Cardiac septum (tissue), 1 donor: ENCODE measurements around the gene DNAJC11. TPM values are rescaled to one million over a fixed set of nuclear protein-coding genes. Genes with fewer than 3 reads are reported as not detected.

Source experiments
- DNase-seq: peaks from one replicate; pipeline ENCODE4 v3.0.0-alpha.2; 2020; ENCODE audit warnings: low spot score
- intact Hi-C: fragments of 100-400 bp; cut with DNase I; formaldehyde crosslinking; loops from one replicate; pipeline ENCODE4 v1.14.0; 2022
- total RNA-seq: library from RNA; stranded (reverse); fragmentation: NEBNext Ultra II Directional; extraction: Animal tissue kit (Norgen Biotek cat#: 25700); gene quantifications from one replicate; pipeline ENCODE4 v1.2.1, GENCODE V29; 2021
- donor health status: DM: no; HTN: no; CAD: no.

Gene DNAJC11
- total RNA-seq, 1 donor from 2014 or later: 49.4 TPM

DNA sequence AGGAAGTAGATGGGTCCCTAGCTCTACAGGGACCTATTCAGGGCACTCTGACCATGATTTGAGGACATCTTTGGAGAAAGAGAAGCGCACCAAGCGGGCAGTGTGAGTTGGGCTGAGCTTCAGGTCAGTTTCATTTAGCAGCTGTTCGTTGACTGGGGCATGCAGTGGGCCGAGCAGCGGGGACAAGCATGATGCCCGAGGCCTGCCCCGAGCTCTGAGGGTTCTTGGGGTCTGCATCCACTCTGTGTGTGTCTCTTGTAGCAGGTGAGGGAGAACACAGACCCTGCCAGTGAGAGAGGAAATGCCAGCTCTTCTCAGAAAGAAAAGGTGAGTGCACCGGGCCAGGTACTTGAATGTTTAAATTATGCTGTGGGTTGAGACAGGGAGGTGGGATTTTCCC lies 71.6 kb downstream of the DNAJC11 start:
- DNase-seq: no peak
- intact Hi-C loops: no loop called here

DNA sequence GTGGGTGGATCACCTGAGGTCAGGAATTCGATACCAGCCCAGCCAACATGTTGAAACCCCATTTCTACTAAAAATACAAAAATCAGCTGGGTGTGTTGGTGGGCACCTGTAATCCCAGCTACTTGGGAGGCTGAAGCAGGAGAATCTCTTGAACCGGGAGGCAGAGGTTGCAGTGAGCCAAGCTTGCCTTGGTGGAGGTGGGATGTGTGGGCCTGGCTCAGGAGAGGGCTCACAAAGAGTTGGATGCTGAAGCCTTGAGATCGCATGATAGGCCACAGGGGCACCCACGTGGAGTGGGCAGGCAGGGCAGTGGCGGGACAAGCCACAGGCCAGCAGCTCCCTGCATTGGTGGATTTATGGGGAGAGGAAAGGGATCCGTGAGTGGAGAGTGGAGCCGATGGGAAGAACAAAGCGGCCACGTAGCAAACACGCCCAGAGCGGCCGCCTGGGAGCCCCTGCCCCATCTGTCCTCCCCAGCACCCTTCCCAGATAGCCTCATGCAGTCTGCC lies 72.6 kb downstream of the DNAJC11 start:
- no peak for DNase-seq
- intact Hi-C loops: loop anchor here (5.0 kb wide), 1 partner anchor 73 kb away; the partner anchor contains the start of gene DNAJC11

DNA sequence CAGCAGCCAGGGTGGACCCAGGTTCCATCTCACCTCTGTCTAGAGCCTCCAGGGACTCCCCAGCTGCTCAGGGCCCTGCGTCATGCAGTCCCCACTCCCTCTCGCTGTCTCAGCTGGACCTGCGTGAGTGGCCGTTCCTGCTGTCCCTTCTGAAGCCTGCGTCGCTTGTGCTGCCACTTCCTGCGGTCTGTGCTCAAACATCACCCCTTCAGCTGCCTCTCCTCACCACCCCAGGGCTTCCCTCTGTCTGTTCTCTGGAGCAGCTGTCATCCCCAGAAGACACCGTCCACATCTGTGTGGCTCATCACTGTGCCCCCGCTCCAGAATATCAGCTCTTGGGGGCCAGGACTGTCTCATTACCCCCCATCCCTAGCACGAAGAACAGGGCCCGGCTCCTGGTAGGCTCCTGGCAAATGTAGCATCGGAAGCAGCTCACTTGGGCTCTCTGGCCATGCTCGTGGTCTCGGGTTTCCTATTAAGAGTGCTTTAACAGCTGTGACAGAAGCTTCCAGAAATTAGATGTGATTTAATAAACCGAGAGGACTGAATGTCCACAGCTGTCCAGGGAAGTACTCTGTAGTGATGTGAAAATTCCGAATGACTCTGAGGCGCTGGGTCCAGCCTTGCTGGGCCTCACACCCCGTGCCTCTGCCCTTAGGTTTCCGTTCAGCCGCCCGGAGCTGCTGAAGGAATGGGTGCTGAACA lies 73.6 kb downstream of the DNAJC11 start:
- intact Hi-C loops: loop anchor here (5.0 kb wide), 1 partner anchor 74 kb away; the partner anchor contains the start of gene DNAJC11

DNA sequence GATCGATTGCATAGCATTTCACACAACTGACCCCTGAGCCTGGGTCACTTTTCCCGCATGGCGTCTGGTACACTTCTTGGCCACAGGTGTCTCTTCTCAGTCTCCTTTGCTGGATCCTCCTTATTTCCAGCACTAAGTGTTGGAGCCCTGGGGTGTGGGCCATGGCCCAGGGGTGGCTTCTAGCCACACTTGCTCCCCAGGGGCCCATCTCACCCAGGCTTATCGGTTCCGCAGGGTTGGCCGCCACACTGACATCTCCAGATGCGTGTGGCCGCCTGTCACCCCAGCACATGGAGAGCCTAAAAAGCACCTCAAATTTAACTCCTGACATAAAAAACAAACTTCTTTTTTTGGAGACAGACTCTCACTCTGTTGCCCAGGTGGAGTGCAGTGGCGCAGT lies 74.6 kb downstream of the DNAJC11 start:
- no peak for DNase-seq
- intact Hi-C loops: loop anchor here (5.0 kb wide), 1 partner anchor 75 kb away; the partner anchor contains the start of gene DNAJC11

More for the DNA sequence above, 73.6 kb downstream of the DNAJC11 start:
- no peak for DNase-seq

DNA sequence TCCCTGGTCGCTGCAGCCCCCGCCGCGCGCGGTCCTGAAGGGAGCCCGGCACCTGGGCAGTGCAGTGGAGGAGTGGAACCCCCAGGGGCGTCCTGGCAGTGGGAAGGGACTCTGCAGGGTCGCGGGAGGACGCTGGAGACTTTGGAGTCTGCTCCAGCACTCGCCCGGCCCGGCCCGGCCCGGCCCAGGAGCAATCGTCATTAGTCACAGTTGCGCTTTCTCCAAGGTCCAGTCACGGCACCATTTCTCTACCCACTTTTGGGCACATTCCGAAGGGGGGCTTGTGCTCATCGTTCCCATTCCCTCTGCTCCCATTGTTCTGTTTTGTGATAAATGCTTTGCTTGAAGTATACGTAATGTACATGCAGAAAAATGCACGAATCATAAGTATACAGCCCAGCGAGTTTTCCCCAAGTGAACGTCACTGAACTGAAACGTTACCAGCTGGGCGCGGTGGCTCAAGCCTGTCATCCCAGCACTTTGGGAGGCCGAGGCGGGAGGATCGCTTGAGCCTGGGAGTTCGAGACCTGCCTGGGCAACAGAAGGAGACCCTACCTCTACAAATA lies 75.9 kb downstream of the DNAJC11 start:
- intact Hi-C loops: loop anchor here (2.0 to 5.0 kb wide), 4 partner anchors 25 to 77 kb away; partner anchors contain the start of genes DNAJC11, NOL9, TAS1R1 and ZBTB48
- DNase-seq: no peak

DNA sequence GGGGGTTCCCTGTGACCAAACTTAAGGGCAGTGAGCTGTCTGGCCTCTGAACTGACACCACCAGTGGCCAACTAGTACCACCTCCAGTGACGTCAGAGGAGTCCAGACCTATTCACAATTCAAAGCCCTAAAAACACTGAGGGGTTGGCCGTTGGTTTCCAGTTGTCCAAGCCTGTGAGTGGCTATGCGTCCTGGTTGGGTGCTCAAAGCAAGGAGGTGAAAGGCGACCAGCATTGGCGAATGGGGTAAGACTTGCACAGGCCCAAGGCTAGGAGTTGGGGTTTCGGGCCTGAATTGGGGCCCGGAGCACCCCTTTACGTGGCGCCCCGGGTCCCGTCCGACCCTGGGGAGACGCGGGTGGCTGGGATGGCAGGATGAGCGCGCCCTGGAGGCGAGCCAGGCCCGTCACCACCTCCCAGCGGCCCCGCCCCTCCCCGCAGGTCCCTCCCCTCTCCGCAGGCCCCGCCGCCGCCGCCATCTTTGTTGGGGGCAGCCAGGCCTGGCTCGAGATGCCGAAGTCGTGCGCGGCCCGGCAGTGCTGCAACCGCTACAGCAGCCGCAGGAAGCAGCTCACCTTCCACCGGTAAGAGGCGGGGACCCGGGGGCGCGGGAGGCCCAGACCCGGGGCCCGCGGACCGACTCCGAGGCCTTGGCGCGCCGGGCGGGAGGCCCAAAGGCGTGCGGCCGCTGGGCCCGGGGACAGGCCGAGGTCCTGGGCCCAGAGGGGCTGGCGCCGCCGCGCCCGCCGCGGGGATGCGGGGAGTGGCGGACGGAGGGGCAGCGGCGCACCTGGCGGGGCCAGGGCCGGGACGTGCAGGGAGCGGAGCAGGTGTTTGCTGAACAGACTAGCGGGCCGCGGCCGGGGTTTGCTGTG lies 76.7 kb downstream of the DNAJC11 start, which contains the start of gene THAP3:
THAP3 (plus strand) TSS at position 159 of the 874 bp plus-strand sequence; CDS start at position 510, 351 bp downstream.
- intact Hi-C loops: loop anchor here (2.0 to 5.0 kb wide), 4 partner anchors 24 to 77 kb away; partner anchors contain the start of genes DNAJC11, NOL9, TAS1R1 and ZBTB48
- peak; percentile 95 for DNase-seq

DNA sequence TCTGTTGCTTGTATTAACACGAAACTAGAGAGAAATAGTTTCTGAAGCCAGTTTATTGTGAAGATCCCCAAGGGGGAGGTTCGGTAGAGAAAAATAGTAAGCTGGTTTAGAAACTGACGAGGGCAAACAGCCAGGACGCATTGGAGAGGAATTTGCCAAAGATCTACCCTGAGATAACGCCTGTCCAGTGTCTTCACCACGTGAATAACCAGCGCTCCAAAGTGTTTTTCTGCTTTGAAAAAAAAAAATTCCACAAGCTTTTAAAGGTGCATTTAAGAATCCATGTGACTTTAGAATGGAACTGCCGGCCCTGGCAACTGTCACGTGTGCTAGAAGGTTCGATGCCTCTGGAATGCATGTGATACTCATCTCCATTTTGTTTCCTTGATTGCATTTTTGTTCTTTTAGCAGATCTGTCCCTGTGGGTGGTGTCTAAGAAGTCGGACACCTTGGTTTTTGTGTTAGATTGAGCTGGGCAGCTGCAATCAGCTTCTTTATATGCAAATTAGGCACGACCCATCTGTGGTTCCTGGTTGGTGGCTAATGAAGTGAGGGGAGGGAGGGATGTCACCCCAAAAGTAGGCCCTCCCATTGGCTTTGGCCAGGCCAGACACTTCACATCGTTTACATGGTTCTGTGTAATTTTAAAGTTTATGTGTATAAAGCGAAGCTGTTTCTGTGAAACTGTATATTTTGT lies 78.2 kb downstream of the DNAJC11 start:
- intact Hi-C loops: no loop called here
- no peak for DNase-seq

DNA sequence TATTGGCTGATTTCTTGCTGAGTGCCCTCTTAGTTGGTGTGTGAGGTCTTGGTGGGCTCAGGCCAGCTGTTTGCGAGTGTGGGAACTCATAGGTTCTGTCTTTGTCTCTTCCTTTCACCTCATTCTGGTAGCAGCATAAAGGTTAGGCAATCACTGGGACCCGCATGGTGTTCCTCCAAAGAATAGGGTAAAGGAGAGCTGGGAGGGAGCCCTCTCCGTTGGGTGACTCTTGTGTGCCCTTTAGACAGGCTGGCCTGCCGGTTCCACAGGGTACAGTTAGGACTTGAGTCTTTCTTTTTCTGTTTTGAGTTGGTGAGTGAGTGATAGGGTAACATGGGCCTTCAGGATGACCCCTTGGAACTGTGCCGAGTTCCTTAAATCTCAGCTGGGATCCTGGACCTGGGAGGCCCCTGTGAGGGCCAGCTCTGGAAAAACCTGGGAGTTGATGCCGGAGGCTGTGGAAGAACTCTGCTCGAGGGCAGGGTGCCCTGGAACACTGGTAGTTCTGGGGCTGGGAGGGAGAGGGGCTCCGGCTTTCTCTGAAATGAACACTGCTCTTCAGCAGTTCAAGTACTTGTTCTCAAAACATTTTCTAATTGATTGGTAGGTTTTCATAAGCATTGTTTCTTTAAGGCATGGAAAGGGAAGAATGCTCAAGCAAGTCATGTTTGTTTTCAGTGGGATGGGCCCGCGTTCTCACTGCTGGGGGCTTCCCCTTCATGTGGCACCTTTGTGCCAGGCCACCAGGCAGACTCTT lies 79.0 kb downstream of the DNAJC11 start:
- DNase-seq: no peak
- intact Hi-C loops: no loop called here

DNA sequence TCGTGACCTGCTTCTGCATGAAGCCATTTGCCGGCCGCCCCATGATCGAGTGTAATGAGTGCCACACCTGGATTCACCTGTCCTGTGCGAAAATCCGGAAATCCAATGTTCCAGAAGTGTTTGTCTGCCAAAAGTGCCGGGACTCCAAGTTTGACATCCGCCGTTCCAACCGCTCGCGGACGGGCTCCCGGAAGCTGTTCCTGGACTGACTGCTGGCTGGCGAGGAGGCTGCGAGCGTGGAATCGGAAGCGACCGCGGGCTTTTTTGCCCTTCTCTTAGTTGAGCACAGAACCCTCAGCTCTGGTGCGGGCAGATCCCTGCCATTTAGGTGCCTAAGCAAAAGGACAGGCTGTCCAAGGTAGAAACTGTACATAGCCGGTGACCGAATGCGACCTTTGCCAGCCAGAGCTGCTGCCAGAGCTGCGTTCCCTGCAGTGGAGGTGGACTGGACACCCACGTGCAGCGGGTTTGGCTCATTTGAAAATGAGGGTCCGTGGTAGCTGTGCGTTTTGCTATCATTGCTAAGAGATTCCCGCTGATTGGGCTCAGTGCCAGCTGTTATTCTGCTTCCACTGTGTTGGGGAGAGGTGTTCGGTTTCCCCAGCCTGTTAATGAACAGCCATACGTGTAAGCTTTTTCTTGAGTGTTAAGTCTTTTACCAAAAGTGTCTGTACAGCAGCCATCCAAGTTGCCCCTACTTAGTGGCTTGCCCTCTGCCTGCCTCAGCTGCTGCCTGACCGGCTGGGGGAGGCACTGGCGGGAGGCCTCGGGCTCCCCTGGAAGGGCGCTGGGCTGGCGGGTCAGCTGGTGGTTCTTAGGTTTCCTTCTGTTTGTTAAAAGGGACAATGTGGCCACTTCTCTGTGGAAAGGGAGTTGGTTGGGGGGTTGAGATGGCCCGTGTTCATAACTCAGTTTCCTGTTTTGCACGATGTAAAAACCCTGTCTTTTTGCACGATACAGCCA lies 79.9 kb downstream of the DNAJC11 start:
- intact Hi-C loops: no loop called here
- no peak for DNase-seq

DNA sequence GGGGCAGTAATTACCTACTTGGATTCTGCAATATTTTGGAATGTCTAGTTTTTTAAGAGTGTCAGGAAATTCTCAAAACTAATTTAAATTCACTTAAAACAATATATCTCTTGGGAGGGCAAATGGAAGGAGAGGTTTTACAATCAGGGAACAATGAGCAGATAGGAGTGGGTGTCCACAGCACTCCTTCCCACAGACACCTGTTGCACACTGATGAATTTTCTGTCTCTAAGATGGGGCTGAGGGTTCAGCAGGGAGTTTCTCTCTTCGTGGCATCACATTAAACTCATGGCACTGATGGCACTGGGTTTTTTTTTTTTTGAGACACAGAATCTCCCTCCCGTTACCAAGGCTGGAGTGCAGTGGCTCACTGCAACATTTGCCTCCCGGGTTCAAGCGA lies 82.6 kb downstream of the DNAJC11 start:
- intact Hi-C loops: loop anchor here (10.0 kb wide), 1 partner anchor 166 kb away; the partner anchor contains the start of gene CAMTA1
- DNase-seq: no peak

DNA sequence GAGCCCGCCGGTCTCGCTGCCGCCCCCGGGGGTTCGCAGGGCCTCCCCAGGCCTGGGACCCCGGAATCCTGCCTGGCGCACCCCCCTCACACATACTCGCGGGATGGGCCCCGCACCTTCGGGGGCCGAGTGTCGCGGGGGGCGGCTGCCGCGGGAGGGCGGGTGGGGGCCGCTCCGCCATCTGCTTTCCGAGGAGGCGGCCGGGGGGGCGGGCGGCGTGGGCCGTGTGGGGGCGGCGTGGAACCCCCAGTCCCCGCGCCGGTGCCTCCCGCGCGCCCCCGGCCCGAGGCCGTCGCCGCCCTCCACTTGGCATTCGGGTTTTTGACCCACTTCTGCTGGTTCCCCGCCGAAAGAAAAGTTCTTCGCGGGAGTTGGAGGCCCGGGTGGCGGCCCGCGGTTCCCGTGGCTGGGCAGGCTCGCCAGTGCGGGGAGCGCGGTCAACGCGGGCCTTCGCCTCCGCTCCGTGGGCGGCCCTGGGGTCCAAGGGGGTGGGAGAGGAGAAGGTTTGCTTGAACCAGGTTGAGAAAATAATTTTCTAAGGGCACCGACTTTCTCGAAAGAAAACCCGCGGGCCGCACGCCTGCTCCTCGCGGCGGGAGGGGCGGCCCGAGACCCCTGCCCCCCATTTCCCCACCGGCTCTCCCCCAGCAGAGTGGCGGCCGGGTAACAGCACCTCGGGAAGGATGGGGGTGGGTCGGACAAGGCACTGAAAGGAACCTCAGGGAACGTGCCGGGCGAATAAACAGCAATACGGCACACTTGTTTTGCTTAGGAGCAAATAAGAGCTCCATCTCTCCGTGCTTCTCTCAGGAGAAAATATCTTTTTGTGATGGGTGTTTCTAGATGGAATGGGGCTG lies 86.5 kb downstream of the DNAJC11 start:
- intact Hi-C loops: loop anchor here (1.0 to 10.0 kb wide), 2 partner anchors 34 to 170 kb away; partner anchors contain the start of gene CAMTA1
- no peak for DNase-seq

DNA sequence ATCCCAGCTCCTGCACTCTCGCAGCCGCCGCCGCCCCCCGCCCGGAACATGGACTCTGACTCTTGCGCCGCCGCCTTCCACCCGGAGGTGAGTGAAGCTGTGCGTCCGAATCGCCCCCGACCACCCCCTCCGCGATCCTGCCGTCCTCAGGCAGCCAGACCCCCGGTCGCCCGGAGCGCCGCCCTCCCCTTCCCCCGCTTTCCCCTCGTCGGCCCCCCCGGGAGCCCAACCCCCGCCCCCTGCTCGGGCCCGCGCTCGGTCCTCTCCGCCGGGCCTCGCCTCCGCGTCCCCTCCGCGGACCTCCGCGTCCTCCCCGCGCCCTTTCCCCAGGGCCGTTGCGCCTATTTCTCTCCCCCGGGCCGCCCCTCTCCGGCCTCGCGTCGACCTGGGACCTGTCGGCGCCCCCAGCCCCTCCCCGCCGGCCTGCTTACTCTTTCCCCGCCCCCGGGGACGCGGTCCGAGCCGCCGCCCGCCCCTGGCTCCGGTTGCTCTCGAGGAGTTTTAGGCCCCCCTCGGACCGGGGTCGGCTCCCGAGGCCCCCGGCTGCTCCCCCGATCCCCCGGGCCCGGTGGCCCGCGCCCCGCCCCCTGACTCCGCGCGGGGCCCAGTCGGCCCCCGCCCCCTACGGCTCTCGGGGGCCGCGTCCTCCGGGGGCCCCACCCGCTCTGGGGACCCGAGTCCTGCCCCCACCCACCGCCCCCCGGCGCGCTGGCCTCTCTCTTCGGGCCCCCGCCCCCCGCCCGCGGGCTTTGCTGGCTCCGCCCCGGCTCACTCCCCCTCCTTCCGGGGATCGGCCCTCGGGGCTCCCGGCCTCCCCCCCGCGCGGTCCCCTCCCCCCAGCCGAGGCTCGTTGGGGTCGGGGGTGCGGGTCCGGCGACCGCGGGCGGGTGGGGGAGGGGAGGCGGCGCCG lies 87.3 kb downstream of the DNAJC11 start:
- intact Hi-C loops: loop anchor here (10.0 kb wide), 1 partner anchor 171 kb away; the partner anchor contains the start of gene CAMTA1
- DNase-seq: peak; percentile 82

DNA sequence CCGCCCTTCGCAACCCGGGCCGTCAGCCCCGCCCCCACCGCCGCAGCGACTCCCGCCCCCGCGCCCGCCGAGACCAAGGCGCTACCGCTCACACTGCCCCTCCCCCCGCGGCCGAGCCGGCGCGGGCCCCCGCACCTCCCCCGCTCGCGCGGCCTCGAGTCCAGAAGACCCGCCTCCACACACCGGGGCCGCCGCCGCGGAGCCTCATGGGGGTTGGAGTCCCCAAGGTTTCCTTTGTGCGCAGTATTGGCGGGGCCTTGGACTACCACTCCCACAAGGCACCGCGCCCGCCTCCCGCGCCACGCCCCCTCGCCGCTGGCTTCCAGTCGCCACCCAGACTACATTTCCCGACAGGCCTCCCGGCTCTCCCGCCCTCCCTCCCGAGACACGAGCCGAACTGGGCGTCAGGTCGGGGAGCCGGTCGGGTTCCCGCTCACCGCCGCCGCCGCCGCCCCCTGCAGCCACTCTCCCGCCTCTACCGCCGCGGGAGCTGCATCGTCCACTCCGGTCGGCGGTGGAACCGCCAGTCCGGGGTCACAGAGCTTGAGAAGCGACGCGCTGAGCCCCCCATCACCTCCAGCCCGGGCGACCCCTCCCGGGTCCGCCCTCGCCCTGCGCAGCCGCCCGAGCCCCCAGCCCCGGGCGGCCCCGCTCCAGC lies 88.1 kb downstream of the DNAJC11 start, which contains the start of gene PHF13:
PHF13 (plus strand) TSS at position 371 of the 658 bp plus-strand sequence. CDS start 336 bp downstream, outside the sequence.
- intact Hi-C loops: loop anchor here (1.0 to 10.0 kb wide), 2 partner anchors 10 to 171 kb away; partner anchors contain the start of gene CAMTA1

DNA sequence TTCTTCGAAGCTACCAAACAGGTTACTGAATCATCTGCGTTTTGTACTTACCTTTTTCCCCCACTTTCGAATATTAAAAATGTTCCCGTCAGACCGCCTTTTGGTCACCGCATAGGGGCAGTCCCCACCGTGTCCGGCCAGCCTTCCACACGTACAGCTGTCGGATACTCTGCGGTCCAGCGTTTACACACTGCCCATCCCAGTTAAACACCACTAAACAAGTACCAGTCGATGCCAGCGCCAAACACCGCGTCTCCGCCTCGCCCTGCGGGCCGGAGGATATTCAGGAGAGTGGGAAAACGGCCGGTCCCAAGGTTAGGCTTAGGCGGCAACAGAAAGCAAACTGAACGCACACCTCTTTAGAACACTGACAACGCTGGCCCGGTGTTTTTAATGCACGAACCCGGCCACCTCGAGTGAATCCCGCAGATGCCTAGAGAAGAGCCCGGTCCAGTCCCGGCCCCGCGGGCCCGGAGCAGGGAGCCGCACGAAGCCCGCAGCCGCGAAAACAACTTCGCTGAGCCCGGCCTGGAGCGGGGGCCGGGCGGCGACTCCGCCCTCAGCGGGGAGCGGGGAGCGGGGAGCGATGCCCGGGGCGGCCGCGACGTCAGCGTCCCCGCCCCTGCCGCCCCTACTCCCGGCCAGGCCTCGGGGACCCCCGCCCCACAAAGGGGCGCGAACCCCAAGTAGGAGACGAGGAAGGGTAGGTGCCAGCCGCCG lies 88.8 kb downstream of the DNAJC11 start:
- DNase-seq: no peak
- intact Hi-C loops: loop anchor here (1.0 to 10.0 kb wide), 2 partner anchors 10 to 172 kb away; partner anchors contain the start of gene CAMTA1

More for the DNA sequence above, 88.1 kb downstream of the DNAJC11 start, which contains the start of gene PHF13:
- DNase-seq: peak; percentile 100
